Psoas muscle (tissue), 8 donors: ENCODE measurements around the gene HOMER3. TPM values are rescaled to one million over a fixed set of nuclear protein-coding genes. Genes with fewer than 3 reads are reported as not detected.

Source experiments
- ATAC-seq, 4 donors: fragments of 200-7000 bp; cut with Tn5 transposase; one replicate each; pipeline ENCODE4 v1.9.1; 2020; ENCODE audit warnings: moderate library complexity in 3 of 4, mild to moderate bottlenecking in 2 of 4
- DNase-seq, 2 donors: peaks; one replicate each; pipeline ENCODE4 v3.0.0-alpha.2; 2020
- H3K27ac ChIP-seq: fragments of 200-600 bp; one replicate; pipeline ENCODE4 v1.8.0; 2022
- H3K27me3 ChIP-seq, 3 donors: fragments of 200-600 bp in 1 of 3; one replicate each; pipeline versions ENCODE4 v1.6.1 to v1.8.0; 2013 to 2022; ENCODE audit warnings: low read length in 2 of 3, mild to moderate bottlenecking in 2 of 3, moderate library complexity in 1 of 3; ENCODE audit not compliant: insufficient read depth in 3 of 3
- H3K36me3 ChIP-seq, 2 donors: fragments of 200-600 bp in 1 of 2; one replicate each; pipeline versions ENCODE4 v1.6.1 to v1.8.0; 2013 to 2022; ENCODE audit warnings: low read depth in 1 of 2, mild to moderate bottlenecking in 1 of 2, moderate library complexity in 1 of 2; ENCODE audit not compliant: insufficient read depth in 1 of 2
- H3K4me1 ChIP-seq: fragments of 200-600 bp; one replicate; pipeline ENCODE4 v1.8.0; 2022
- H3K4me3 ChIP-seq: fragments of 200-600 bp; one replicate; pipeline ENCODE4 v1.8.0; 2022; ENCODE audit warnings: mild to moderate bottlenecking
- H3K9me3 ChIP-seq: fragments of 200-600 bp; one replicate; pipeline ENCODE4 v1.8.0; 2022
- CTCF ChIP-seq: fragments of 200-600 bp; IDR thresholded peaks from one replicate; pipeline ENCODE4 v1.8.0; 2022; ENCODE audit warnings: antibody characterized with exemption
- WGBS, 3 donors: extraction: QIAGEN DNeasy Blood & Tissue Kit; methylation state at CpG; one replicate each; pipeline versions ENCODE4 v1.1.6 to v1.1.7; 2013; 5-methylcytosine and 5-hydroxymethylcytosine counted together
- intact Hi-C, 2 donors: fragments of 100-400 bp; cut with DNase I; formaldehyde crosslinking; loops; one replicate each; pipeline versions ENCODE4 v1.11.0 to v1.14.2; 2022
- polyA plus RNA-seq, 3 donors: library from polyadenylated mRNA; stranded (reverse); fragments of 200-250 nt; gene quantifications; one replicate each; pipeline ENCODE4 v1.2.3, GENCODE V29; 2013
- total RNA-seq, 4 donors: library from RNA; stranded (reverse); fragmentation: NEBNext Ultra II Directional in 2 of 4; extraction: Animal tissue kit (Norgen Biotek cat#: 25700) in 2 of 4; gene quantifications; one replicate each; pipeline versions ENCODE4 v1.2.1 to v1.2.4, GENCODE V29; 2021 to 2023
- donor health status: healthy with polysubstance abuse.
- donor health status: DM: no; HTN: no; CAD: no; lungs with moderate emphysema.
- donor health status: Bipolar disorder and iron deficiency.
- donor health status: healthy.
- donor health status: DM: yes; HTN: yes; CAD: no.
- donor health status: DM: no; HTN: no; CAD: no.
- donor health status: DM: no; HTN: no; CAD: no.
- donor health status: DM: yes; HTN: yes; CAD: no.

HOMER3 gene
- total and polyA plus RNA-seq, 7 donors: 61.4 to 86.2 (median 72.9) TPM

DNA sequence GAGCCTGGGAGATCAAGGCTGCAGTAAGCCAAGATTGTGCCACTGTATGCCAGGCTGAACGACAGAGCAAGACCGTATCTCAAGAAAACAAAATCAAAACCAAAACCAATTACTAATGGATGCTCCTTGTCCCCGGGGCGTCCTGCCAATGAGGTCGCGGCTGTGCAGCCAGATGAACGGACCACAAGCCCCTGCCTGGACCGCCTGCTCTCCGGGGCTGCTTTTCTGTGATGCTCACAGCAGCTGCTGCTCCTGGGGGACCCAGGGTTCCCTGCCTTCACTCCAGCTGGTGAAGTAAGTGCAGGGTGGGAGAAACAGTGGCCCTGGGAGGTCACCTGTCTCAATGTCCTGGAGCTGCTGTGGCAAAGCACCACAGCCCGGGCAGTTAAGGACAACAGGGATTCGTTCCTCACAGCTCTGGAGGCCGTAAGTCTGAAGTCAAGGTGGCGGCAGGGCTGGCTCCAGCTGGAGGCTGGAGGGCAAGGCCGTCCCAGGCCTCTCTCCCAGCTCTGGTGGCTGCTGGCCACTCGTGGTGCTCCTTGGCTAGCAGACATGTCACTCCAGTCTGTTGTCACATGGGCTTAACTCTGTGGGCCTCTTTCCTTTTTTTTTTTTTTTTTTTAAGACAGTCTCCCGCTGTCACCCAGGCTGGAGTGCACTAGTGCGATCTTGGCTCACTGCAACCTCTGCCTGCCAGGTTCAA lies 31.9 kb downstream of the HOMER3 start:
- no peak overlapping the region for H3K27ac ChIP-seq
- H3K27me3 ChIP-seq: no peaks in the 10 kb centered on the region
- H3K4me3 ChIP-seq: no peak overlapping the region
- intact Hi-C loops: no loop called here
- DNase-seq (no peak), ATAC-seq (no peak)
- H3K4me1 ChIP-seq: no peaks in the 10 kb centered on the region
- no peak for TF ChIP-seq CTCF
- peaks cover 7 to 60% of the 10 kb centered on the region in 2 donors for H3K36me3 ChIP-seq
- WGBS, 3 donors: 82 to 88% (median 87%) methylated on average over 17 of the region's 17 CpGs
- H3K9me3 ChIP-seq: no peaks in the 10 kb centered on the region

DNA sequence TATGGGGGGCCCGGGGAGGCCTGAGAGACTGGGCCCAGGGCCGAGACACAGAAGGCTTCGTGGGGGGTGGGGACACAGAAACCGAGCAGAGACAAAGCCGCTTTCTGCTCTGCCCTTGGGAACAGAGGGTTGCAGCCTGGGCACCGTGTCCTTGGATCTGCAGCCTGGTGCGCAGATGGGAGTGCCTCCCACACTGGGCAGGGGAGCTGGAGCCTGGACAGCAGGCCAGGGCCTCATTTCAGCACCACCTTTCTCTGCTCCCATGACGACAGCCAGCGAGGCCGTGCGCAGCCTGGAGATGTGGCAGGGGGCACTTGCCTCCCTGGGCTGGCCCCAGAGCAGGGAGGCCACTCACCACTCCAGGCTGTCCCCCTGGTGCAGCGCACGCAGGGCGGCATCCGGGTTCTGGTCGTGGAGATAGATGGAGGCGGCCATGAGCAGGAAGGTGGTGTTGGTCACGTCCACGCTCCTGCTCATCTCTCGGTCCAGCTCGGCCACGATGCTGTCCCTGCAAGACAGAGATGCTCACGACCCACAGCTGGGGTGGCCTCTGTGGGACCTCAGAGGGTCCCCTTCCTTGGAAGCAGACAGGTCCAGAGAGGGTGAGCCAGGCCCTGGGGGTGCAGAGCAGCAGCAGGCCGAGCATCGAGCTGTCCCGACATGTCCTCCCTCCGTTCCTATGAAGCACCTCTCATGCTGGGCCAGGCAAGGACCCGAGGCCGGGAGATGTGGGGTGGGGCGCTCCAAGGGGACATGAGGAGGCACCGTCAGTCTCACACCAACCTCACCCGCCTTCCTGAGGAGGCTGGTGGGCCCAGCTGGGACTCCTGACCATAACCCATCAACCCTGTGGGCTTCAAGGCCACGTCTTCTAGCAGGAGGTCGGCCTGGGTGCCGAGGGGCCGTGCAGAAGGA lies 34.2 kb downstream of the HOMER3 start:
- Histone ChIP-seq H3K9me3 (no peaks in the 10 kb centered on the region), H3K4me1 (no peaks in the 10 kb centered on the region), H3K27me3 (no peaks in the 10 kb centered on the region), H3K4me3 (no peak overlapping the region), H3K27ac (no peak overlapping the region), H3K36me3 (peaks cover 7 to 57% of the 10 kb centered on the region in 2 donors)
- intact Hi-C loops: no loop called here
- TF ChIP-seq CTCF: no peak
- DNase-seq (no peak), ATAC-seq (peak in 2 of 4 donors; percentile 8 to 13)
- 88 to 93% (median 93%) methylated on average over 35 to 36 of the region's 36 CpGs for WGBS, 3 donors

GRCh38 chr19:18905513-18906236 lies 35.3 kb downstream of the HOMER3 start:
- no peak for DNase-seq
- ATAC-seq: no peak
- no peak overlapping the region for H3K4me3 ChIP-seq
- H3K9me3 ChIP-seq: no peaks in the 10 kb centered on the region
- 87 to 93% (median 90%) methylated on average over 26 of the region's 26 CpGs for WGBS, 3 donors
- TF ChIP-seq CTCF: no peak
- H3K27ac ChIP-seq: no peak overlapping the region
- intact Hi-C loops: no loop called here
- H3K27me3 ChIP-seq: no peaks in the 10 kb centered on the region
- H3K36me3 ChIP-seq: peaks cover 7 to 61% of the 10 kb centered on the region in 2 donors
- no peaks in the 10 kb centered on the region for H3K4me1 ChIP-seq

GRCh38 chr19:18905058-18905456 lies 36.0 kb downstream of the HOMER3 start:
- TF ChIP-seq CTCF: no peak
- WGBS, 3 donors: 86 to 88% (median 87%) methylated on average over 8 of the region's 8 CpGs
- intact Hi-C loops: no loop called here
- H3K36me3 ChIP-seq: peaks cover 7 to 66% of the 10 kb centered on the region in 2 donors
- H3K4me3 ChIP-seq: no peak overlapping the region
- no peaks in the 10 kb centered on the region for H3K9me3 ChIP-seq
- no peak for ATAC-seq
- no peaks in the 10 kb centered on the region for H3K4me1 ChIP-seq
- H3K27me3 ChIP-seq: no peaks in the 10 kb centered on the region
- H3K27ac ChIP-seq: no peak overlapping the region
- DNase-seq: no peak
